HuH-7 (cell line): ENCODE data around the gene MAMLD1.

ENCODE experiments used
- DNase-seq: peaks from one replicate; pipeline ENCODE4 v3.0.0; 2011; ENCODE audit warnings: low spot score

MAMLD1 gene

GRCh38 chrX:150459196-150459595 lies 96.1 kb downstream of the MAMLD1 start:
- DNase-seq = no peak

DNA sequence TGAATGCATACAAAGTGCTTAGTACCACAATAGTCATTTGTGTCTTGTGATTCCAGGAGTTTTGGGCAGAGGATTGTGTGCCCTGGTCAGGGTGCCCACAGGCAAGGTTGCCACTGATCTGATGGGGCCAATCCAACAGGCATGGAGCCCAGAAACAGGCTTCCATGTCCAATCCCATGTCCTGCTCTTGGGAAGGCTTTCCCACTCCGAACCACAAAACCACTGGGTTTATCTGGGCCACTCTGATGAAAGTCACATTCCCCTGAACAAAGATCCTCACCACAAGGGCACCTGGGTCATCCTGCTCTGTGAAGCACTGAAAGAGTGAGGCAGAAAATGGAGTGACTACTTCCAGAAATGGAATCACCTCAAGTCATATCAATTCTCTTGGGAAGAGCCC lies 96.9 kb downstream of the MAMLD1 start:
- DNase-seq = no peak

GRCh38 chrX:150460781-150461180 lies 97.7 kb downstream of the MAMLD1 start:
- no peak for DNase-seq

- no peak for DNase-seq
Observed at GRCh38 chrX:150463566-150463965, 100.4 kb downstream of the MAMLD1 start.

GRCh38 chrX:150464001-150464400 lies 100.9 kb downstream of the MAMLD1 start:
- no peak for DNase-seq

DNA sequence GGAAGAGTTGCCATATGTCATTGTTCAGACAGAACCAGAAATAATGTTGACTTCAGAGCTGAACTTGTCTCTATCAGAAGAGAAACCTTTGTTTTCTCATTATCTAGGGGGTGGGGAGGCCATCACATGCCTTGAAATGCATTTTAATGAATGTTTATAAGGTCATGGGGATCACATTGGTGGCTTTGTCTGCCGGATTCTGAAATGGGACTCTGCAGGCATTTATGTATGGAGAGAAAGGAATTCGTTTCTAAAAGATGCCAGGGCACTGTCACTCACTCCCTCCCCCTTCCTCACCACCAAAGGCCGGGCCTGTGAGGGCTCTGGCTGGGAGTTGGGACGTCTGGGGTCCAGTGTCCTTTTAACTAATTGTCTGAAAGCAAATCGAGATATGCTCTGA lies 102.2 kb downstream of the MAMLD1 start:
- DNase-seq = no peak

- DNase-seq = no peak
Observed at GRCh38 chrX:150465881-150466775, 103.0 kb downstream of the MAMLD1 start.

DNA sequence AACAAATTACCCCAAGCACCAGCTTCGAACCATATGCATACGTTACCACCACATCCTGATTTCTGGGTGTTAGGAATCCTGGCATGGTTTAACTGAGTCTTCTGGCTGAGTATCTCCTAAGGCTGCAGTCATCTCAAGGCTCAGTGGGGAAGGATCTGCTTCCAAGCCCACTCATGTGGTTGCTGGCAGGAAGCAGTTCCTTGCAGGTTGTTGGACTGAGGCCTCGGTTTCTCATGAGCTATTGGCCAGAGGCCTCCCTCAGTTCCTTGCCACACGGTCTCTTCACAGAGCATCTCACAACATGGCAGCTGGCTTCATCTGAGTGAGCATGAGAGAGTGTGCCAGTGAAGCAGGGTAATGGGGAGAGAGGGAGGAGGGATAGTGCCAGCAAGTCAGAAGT lies 109.2 kb downstream of the MAMLD1 start:
- DNase-seq = no peak

GRCh38 chrX:150473371-150473770 lies 110.3 kb downstream of the MAMLD1 start:
- DNase-seq = no peak

DNA sequence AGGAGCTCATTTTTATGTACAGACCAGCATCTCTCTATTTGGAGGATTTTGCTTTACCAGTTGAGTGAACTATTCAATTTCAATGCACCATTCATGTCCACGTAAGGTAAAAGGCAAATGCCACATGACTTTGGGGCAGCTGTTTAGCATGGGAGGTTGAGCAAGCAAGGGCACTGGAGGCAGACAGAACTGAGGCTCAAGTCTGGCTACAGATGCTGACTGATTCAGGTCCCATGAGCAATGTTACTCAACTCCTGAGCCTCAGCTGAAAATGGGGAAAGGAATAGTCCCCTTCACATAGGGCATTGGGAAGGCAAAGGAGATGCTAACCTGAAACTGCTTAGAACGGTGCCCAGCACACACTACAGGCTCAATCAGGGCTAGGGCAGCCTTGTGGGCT lies 112.3 kb downstream of the MAMLD1 start:
- DNase-seq = no peak

DNA sequence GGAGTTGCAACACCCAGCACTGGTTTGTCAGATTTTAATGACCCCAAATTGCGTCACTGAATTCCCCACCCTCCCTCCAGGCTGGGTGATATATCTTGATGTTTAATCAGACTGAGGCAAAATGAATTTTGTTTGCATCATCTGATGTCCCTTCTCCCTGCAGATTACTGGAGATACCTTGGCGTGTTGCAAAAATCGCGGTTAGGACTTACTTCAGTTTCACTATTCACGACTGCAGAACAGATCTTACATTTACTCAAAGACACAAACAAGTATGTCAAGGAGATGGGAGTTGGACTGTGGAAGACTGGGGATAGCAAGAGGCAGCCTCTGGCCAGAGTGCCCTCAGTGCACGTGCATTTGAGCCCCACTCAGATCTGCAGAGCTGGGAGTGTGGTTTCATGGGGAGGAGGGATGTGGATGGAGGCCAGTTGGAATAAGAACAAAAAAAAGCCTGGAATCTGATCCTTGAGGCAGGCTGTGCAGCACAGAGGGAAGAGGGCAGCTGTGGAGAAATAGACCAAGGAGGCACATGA lies 113.1 kb downstream of the MAMLD1 start:
- no peak for DNase-seq

GRCh38 chrX:150477371-150477770 lies 114.3 kb downstream of the MAMLD1 start:
- DNase-seq = no peak

- no peak for DNase-seq
Observed at GRCh38 chrX:150478496-150479492, 115.7 kb downstream of the MAMLD1 start.

DNA sequence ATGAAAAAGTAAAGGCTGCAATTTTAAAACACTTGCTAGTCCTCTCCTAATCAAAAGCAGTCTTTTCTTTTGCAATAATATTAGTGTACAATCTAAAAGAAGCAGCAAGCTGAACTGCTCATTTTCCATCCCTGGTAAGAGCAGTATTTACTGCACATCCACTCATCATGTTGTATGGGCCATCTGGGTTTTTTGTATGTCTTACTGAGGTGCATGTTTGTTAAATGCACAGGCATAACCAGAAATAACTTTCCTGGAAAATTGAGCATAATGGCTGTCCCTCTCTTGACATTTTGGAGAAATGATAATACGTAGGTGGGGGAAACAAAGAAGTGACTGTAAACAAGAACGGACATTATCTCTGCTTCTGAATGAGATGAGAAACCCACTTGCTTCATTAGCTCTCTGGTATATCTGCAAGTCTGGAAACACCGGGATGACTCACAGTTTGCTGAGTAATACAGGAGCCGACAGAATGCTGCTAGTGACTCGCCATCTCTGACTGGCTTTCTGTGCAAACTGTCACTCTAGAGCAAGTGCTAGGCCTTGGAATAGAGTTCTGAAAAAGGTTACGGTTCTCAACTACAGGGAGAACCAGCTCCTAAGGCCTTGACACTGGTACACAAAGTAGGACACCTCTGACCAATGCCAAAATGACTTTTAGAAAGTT lies 119.6 kb downstream of the MAMLD1 start:
- peak; percentile 8 for DNase-seq

DNA sequence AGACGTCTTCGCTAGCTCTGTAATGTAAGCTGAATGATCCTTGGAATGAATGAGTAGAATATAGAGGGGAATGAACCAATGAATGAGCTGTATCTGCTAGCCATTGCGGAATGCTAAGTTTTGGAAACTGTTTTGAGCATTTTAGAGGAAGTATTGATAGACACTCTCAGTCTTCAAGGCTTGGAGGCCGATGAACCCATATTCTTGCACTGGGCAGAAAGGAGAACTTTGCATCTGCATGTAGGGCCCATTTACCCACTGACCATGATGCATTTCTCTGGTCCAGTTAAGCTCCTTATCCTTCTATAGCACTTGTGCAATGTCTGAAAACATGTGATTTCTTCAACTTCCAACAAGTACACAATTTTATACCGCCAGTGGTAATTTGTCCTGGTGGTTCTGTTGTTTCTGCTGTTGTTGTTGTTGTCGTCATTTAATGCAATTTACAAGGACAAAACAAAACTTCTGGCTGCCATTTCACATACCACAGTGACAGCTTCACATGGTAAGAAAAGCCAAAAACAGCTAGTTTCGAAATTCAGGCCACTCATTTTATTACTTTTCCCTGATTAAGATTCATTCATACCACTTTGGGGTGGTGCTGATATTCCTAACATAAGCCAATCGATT lies 120.4 kb downstream of the MAMLD1 start:
- DNase-seq = no peak

DNA sequence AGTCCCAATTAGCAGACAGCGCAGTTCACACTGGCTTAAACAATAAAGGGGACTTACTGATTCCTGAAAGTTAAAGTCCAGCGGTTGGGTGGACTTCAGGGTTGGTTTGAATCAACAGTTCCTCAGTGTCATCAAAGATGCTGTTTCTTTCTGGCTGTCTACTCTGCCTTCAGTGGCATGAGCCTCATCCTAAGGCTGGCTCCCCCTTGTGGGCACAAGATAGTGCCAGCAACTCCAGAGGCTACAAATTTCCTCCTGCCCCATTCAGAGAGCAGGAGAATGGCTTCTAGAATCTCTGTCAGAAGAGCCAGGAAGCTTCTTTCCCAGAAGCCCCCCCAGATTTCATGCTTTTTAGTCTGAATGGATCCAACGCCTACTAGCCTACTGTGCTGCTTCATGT lies 122.9 kb downstream of the MAMLD1 start:
- peak; percentile 41 for DNase-seq

DNA sequence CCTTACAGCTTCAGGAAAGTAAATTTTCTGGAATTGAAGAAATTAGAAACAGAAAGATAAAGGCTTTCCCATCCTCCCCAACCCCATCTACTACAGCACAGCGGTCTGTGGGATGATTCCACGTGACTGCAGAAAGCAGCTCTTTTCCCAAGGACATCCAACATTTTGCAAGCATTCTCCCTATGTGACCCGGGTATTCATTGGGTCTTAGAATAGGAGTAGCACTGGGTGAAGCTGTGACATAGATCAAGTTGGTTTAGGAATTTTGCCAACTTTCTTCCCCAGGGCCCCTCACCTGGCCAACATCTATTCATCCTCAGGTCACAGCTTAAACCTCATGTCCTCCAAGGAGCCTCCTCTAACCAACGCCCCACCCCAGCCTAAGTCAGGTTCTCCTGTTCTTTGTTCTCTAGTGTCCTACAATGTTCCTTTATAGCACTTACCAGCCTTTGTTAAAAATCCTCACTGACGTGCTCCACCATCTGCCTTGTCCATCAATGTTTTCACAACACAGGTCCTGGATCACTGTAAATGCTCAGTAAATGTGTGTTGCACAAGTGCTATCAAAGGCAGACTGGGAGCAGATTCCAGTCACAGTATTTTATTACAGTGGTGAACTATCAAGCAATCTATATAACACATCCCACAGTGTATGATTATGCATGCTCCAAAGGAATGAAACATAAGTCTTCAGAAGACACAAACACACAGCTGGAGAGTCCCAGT lies 124.4 kb downstream of the MAMLD1 start:
- no peak for DNase-seq

DNA sequence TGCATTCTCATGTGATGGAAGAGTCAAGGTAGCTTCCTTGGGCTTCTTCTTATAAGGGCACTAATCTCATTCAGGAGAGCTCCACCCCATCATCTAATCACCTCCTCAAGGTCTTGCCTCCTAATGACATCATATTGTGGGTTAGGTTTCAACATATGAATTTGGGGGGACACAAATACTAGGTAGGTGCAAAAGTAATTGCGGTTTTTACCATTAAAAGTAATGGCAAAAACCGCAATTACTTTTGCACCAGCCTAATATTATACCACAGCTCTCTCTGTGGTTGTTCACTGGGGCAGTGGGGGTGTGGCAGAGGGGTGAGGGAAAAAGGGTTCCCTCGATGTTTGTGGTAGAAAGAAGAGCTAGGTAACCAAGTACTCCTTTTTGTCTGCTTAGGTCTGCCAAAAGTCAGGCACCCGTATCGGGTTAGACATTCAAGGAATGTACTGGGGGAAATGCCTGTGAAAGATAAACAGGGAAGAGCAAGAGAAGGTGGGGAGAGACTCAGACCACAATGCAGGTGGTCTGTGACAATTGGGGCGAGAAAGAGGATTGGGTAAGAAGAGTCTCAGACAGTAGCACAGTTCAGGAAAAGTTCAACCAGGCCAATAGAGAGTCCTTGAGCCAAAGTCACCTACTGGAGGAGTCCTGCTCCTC lies 126.4 kb downstream of the MAMLD1 start:
- DNase-seq = no peak

DNA sequence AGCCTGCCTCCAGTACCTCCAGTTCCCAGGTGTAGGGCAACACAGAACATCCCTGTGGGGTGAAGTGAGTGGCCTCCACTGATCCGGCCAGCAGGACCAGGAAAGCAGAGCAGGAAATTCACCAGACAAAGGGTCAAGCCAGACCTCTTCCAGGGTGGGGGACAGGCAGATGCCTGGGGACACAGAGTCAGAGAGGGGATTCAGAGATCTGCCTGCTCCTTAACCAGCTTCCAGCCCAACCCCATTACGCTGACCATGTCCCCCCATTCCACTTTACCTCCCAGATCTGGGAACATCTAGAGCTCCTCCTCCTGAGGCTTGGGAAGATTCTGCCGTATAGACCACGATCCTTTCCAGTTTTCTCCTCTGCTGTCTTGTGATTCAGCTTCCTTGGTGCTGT lies 132.4 kb downstream of the MAMLD1 start:
- DNase-seq = no peak

GRCh38 chrX:150499240-150499639 lies 136.1 kb downstream of the MAMLD1 start:
- DNase-seq = no peak
